ENCODE measurements around the gene FAM151A. TPM values are rescaled to one million over a fixed set of nuclear protein-coding genes. Genes with fewer than 3 reads are reported as not detected.

FAM151A gene
- polyA plus RNA-seq, 1 donor (not counting 4 experiments of a cell fraction or from before 2014, with no cell fraction given): 0.07 TPM

- H3K36me3 ChIP-seq (ENCODE audit: control insufficient read depth in 2 of 2, extremely low read depth in 1 of 2, insufficient read depth in 2 of 2, low read length in 2 of 2): no peaks in the 10 kb centered on the region
- no peak overlapping the region for H3K27ac ChIP-seq (ENCODE audit: control insufficient read depth, insufficient read depth, low read length)
- FAIRE-seq (no peak), DNase-seq (ENCODE audit: low read depth, low spot score) (no peak)
- H2AFZ ChIP-seq (ENCODE audit: control insufficient read depth, low read length): no peak overlapping the region
- H3K27me3 ChIP-seq (ENCODE audit: control insufficient read depth, extremely low read depth, insufficient read depth, low read length): no peaks in the 10 kb centered on the region
- no peaks in the 10 kb centered on the region for H3K4me1 ChIP-seq (ENCODE audit: control insufficient read depth, extremely low read depth, insufficient read depth, low read length)
- no peak overlapping the region for H3K9ac ChIP-seq (ENCODE audit: control insufficient read depth, extremely low read depth, insufficient read depth, low read length)
- dilution Hi-C loops (cut with MboI; ENCODE audit: extremely low pct_ligation_motif_present, low sequenced_read_pairs): no loop called here
- no peak overlapping the region for H3K4me2 ChIP-seq (ENCODE audit: control insufficient read depth, extremely low read depth, insufficient read depth, low read depth, low read length)
- H3K4me3 ChIP-seq (ENCODE audit: control insufficient read depth in 2 of 3, extremely low read depth in 1 of 3, insufficient read depth in 2 of 3, low read depth in 1 of 3, low read length in 3 of 3): no peak overlapping the region
- no peak for TF ChIP-seq EZH2 (IDR thresholded peaks at IDR 0.05; ENCODE audit: low read length)
- no peak for TF ChIP-seq CTCF (optimal IDR thresholded peaks at IDR 0.05 in 1 of 3, IDR thresholded peaks at IDR 0.05 in 1 of 3, conservative IDR thresholded peaks at IDR 0.05 in 1 of 3; ENCODE audit: extremely low read depth in 1 of 3, insufficient read depth in 2 of 3, low read length in 3 of 3)
- no peaks in the 10 kb centered on the region for H3K9me1 ChIP-seq (ENCODE audit: control insufficient read depth, extremely low read depth, insufficient read depth, low read length)
- no peaks in the 10 kb centered on the region for H3K9me3 ChIP-seq (ENCODE audit: control insufficient read depth, low read depth, low read length)
- no peaks in the 10 kb centered on the region for H4K20me1 ChIP-seq (ENCODE audit: control insufficient read depth, extremely low read depth, insufficient read depth, low read length)
- no peaks in the 10 kb centered on the region for H3K79me2 ChIP-seq (ENCODE audit: control insufficient read depth, insufficient read depth, low read length)
Measured at GRCh38 chr1:54664364-54664763, 41.0 kb upstream of the FAM151A start.

DNA sequence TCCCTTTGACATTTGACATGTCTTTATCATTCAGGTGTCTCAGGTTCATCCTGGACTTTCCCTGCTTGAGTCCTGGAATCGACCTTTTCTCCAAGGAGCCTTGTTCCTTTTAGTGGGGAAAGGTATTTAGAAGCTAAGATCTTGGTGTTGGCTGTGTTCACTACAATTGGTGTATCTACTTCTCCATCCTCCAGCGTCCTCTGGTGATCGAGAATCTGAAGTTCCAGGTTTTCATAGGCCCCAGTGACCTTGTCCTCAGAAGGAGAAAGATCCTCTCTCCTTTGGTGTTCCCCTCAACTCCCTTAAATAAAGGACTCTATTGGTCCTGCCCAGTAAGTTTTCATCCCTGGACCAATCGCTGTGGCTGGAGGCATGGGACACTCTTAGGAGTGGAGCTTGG, 40.4 kb upstream of the FAM151A start:
- H3K4me1 ChIP-seq (ENCODE audit: control insufficient read depth, extremely low read depth, insufficient read depth, low read length): no peaks in the 10 kb centered on the region
- H3K4me2 ChIP-seq (ENCODE audit: control insufficient read depth, extremely low read depth, insufficient read depth, low read depth, low read length): no peak overlapping the region
- H4K20me1 ChIP-seq (ENCODE audit: control insufficient read depth, extremely low read depth, insufficient read depth, low read length): no peaks in the 10 kb centered on the region
- H3K27me3 ChIP-seq (ENCODE audit: control insufficient read depth, extremely low read depth, insufficient read depth, low read length): no peaks in the 10 kb centered on the region
- no peak for FAIRE-seq
- dilution Hi-C loops (cut with MboI; ENCODE audit: extremely low pct_ligation_motif_present, low sequenced_read_pairs): no loop called here
- no peak for TF ChIP-seq CTCF (optimal IDR thresholded peaks at IDR 0.05 in 1 of 3, IDR thresholded peaks at IDR 0.05 in 1 of 3, conservative IDR thresholded peaks at IDR 0.05 in 1 of 3; ENCODE audit: extremely low read depth in 1 of 3, insufficient read depth in 2 of 3, low read length in 3 of 3)
- H2AFZ ChIP-seq (ENCODE audit: control insufficient read depth, low read length): no peak overlapping the region
- no peak for DNase-seq (ENCODE audit: low read depth, low spot score)
- H3K36me3 ChIP-seq (ENCODE audit: control insufficient read depth in 2 of 2, extremely low read depth in 1 of 2, insufficient read depth in 2 of 2, low read length in 2 of 2): no peaks in the 10 kb centered on the region
- no peak overlapping the region for H3K27ac ChIP-seq (ENCODE audit: control insufficient read depth, insufficient read depth, low read length)
- no peaks in the 10 kb centered on the region for H3K79me2 ChIP-seq (ENCODE audit: control insufficient read depth, insufficient read depth, low read length)
- H3K9me3 ChIP-seq (ENCODE audit: control insufficient read depth, low read depth, low read length): no peaks in the 10 kb centered on the region
- H3K9me1 ChIP-seq (ENCODE audit: control insufficient read depth, extremely low read depth, insufficient read depth, low read length): no peaks in the 10 kb centered on the region
- H3K4me3 ChIP-seq (ENCODE audit: control insufficient read depth in 2 of 3, extremely low read depth in 1 of 3, insufficient read depth in 2 of 3, low read depth in 1 of 3, low read length in 3 of 3): no peak overlapping the region
- no peak overlapping the region for H3K9ac ChIP-seq (ENCODE audit: control insufficient read depth, extremely low read depth, insufficient read depth, low read length)

Data from keratinocyte (primary cell).